Measurements from ENCODE around the gene TNFAIP2.
A peak's percentile ranks its signal among the peaks of the same experiment; 100 is the strongest.

TNFAIP2 gene

GRCh38 chr14:103122947-103123633 lies at the start of gene TNFAIP2:
Gene TNFAIP2, plus strand, starts transcription at chr14:103123461. Its CDS starts 2,997 bp downstream, at chr14:103126458.
- TF ChIP-seq GATA1 (IDR thresholded peaks at IDR 0.05; ENCODE audit: low read depth, low read length), result no peak
- TF ChIP-seq POLR2A (IDR thresholded peaks at IDR 0.05; ENCODE audit: low read length), result no peak
- no peak for DNase-seq

GRCh38 chr14:103073876-103074728 lies 49.2 kb upstream of the TNFAIP2 start:
- peak in 1 of 2 experiments; percentile 49 for DNase-seq
- no peak for TF ChIP-seq GATA1 (IDR thresholded peaks at IDR 0.05; ENCODE audit: low read depth, low read length)
- no peak for TF ChIP-seq POLR2A (IDR thresholded peaks at IDR 0.05; ENCODE audit: low read length)

- TF ChIP-seq POLR2A (IDR thresholded peaks at IDR 0.05; ENCODE audit: low read length), result no peak
- no peak for TF ChIP-seq GATA1 (IDR thresholded peaks at IDR 0.05; ENCODE audit: low read depth, low read length)
- DNase-seq, result peak; percentile 83 to 90
These were observed 48.4 kb upstream of the TNFAIP2 start for GRCh38 chr14:103074729-103075367.

- peak; percentile 86 to 90 for DNase-seq
- TF ChIP-seq POLR2A (IDR thresholded peaks at IDR 0.05; ENCODE audit: low read length), result no peak
- TF ChIP-seq GATA1 (IDR thresholded peaks at IDR 0.05; ENCODE audit: low read depth, low read length), result no peak
These were observed 44.9 kb upstream of the TNFAIP2 start for GRCh38 chr14:103078420-103078749.

- no peak for DNase-seq
These were observed 44.2 kb upstream of the TNFAIP2 start for GRCh38 chr14:103078860-103079587.

GRCh38 chr14:103081951-103082350 lies 41.3 kb upstream of the TNFAIP2 start:
- no peak for DNase-seq
- no peak for TF ChIP-seq GATA1 (IDR thresholded peaks at IDR 0.05; ENCODE audit: low read depth, low read length)
- TF ChIP-seq POLR2A (IDR thresholded peaks at IDR 0.05; ENCODE audit: low read length), result no peak

More at GRCh38 chr14:103078860-103079587, 44.2 kb upstream of the TNFAIP2 start:
- TF ChIP-seq POLR2A (IDR thresholded peaks at IDR 0.05; ENCODE audit: low read length) (no peak), GATA1 (IDR thresholded peaks at IDR 0.05; ENCODE audit: low read depth, low read length) (no peak)

GRCh38 chr14:103084021-103084919 lies 39.0 kb upstream of the TNFAIP2 start, which contains the start of gene LBHD2:
Gene LBHD2, plus strand, starts transcription at chr14:103084210. Its CDS starts 1,803 bp downstream, at chr14:103086013.
- no peak for DNase-seq

GRCh38 chr14:103085106-103086091 lies 37.9 kb upstream of the TNFAIP2 start:
- TF ChIP-seq POLR2A (IDR thresholded peaks at IDR 0.05; ENCODE audit: low read length), result no peak
- TF ChIP-seq GATA1 (IDR thresholded peaks at IDR 0.05; ENCODE audit: low read depth, low read length), result no peak
- peak in 1 of 2 experiments; percentile 17 for DNase-seq

More at GRCh38 chr14:103084021-103084919, 39.0 kb upstream of the TNFAIP2 start, which contains the start of gene LBHD2:
- TF ChIP-seq GATA1 (IDR thresholded peaks at IDR 0.05; ENCODE audit: low read depth, low read length) (no peak), POLR2A (IDR thresholded peaks at IDR 0.05; ENCODE audit: low read length) (no peak)

- TF ChIP-seq POLR2A (IDR thresholded peaks at IDR 0.05; ENCODE audit: low read length) (no peak), GATA1 (IDR thresholded peaks at IDR 0.05; ENCODE audit: low read depth, low read length) (no peak)
- DNase-seq, result no peak
These were observed 36.4 kb upstream of the TNFAIP2 start for GRCh38 chr14:103086771-103087342.

- no peak for TF ChIP-seq POLR2A (IDR thresholded peaks at IDR 0.05; ENCODE audit: low read length)
- no peak for TF ChIP-seq GATA1 (IDR thresholded peaks at IDR 0.05; ENCODE audit: low read depth, low read length)
- no peak for DNase-seq
These were observed 35.9 kb upstream of the TNFAIP2 start for GRCh38 chr14:103087343-103087835.

- TF ChIP-seq GATA1 (IDR thresholded peaks at IDR 0.05; ENCODE audit: low read depth, low read length), result no peak
- DNase-seq, result no peak
These were observed 34.3 kb upstream of the TNFAIP2 start for GRCh38 chr14:103088921-103089320.
